H1 (cell line): ENCODE results near the gene KCNQ1. TPM values are rescaled to one million over a fixed set of nuclear protein-coding genes. Genes with fewer than 3 reads are reported as not detected.

ENCODE experiments used
- CTCF ChIA-PET: fragments of 300-600 bp; sonication (Branson Sonifier 250); formaldehyde crosslinking; loops from one replicate; lab custom pipeline; 2021; ENCODE audit not compliant: partially characterized antibody; lab: Charles Lee
- POLR2A ChIA-PET: fragments of 300-600 bp; sonication (Branson Sonifier 250); formaldehyde crosslinking; loops from one replicate; lab custom pipeline; 2021; ENCODE audit warnings: inconsistent platforms; ENCODE audit not compliant: partially characterized antibody; lab: Charles Lee
- DNase-seq, 2 experiments: peaks; one replicate each; pipeline versions ENCODE4 v3.0.0 to v3.0.0-alpha.2; 2010 to 2022; ENCODE audit warnings: low spot score in 2 of 2, low read depth in 1 of 2, mixed read lengths in 1 of 2
- FAIRE-seq: peaks from 2 replicates; lab custom pipeline; 2011; peaks lifted over from hg19 to GRCh38; lab: Jason Lieb, UNC
- H2AFZ ChIP-seq: 2 replicates; pipeline ENCODE4 v1.8.1; 2012; ENCODE audit warnings: low read length, inconsistent platforms
- H2AK5ac ChIP-seq: 2 replicates; pipeline ENCODE4 v1.6.1; 2013; ENCODE audit warnings: low read depth, low read length
- H2BK120ac ChIP-seq: replicated peaks from 2 replicates; pipeline ENCODE3; 2013; ENCODE audit warnings: low read depth, low read length, inconsistent platforms
- H2BK12ac ChIP-seq: 2 replicates; pipeline ENCODE4 v1.6.1; 2013; ENCODE audit warnings: low read depth, low read length
- H2BK15ac ChIP-seq: 2 replicates; pipeline ENCODE4 v1.6.1; 2013; ENCODE audit warnings: low read length
- H2BK20ac ChIP-seq: 2 replicates; pipeline ENCODE4 v1.6.1; 2013; ENCODE audit warnings: low read length
- H2BK5ac ChIP-seq: 2 replicates; pipeline ENCODE4 v1.6.1; 2013; ENCODE audit warnings: low read depth, low read length
- H3K14ac ChIP-seq: 2 replicates; pipeline ENCODE4 v1.6.1; 2013; ENCODE audit warnings: inconsistent platforms; ENCODE audit not compliant: insufficient read length
- H3K18ac ChIP-seq: 2 replicates; pipeline ENCODE4 v1.6.1; 2013; ENCODE audit warnings: low read length; ENCODE audit errors: extremely low read depth
- H3K23ac ChIP-seq: 2 replicates; pipeline ENCODE4 v1.6.1; 2013; ENCODE audit warnings: inconsistent platforms; ENCODE audit not compliant: insufficient read length
- H3K23me2 ChIP-seq: 2 replicates; pipeline ENCODE4 v1.6.1; 2013; ENCODE audit warnings: low read depth, low read length
- H3K27ac ChIP-seq: 2 replicates; pipeline ENCODE4 v1.6.1; 2011; ENCODE audit warnings: low read depth, low read length, inconsistent platforms
- H3K27me3 ChIP-seq, 4 experiments: replicated peaks in 1 of 4; 1 replicate in 1 of 4; 2 replicates in 3 of 4; pipeline versions ENCODE4 v1.6.1 to v1.8.1; 2011 to 2013; ENCODE audit warnings: low read length in 3 of 4, mild to moderate bottlenecking in 3 of 4, inconsistent platforms in 2 of 4, mixed read lengths in 2 of 4, moderate library complexity in 1 of 4; ENCODE audit not compliant: control insufficient read depth in 3 of 4, insufficient read depth in 3 of 4; ENCODE audit errors: extremely low read depth in 1 of 4
- H3K36me3 ChIP-seq, 4 experiments: 2 replicates each; pipeline versions ENCODE4 v1.6.1 to v1.8.1; 2011 to 2013; ENCODE audit warnings: mild to moderate bottlenecking in 4 of 4, low read length in 3 of 4, moderate library complexity in 2 of 4, control low read depth in 1 of 4, inconsistent platforms in 1 of 4; ENCODE audit not compliant: insufficient read depth in 4 of 4, control insufficient read depth in 2 of 4
- H3K4ac ChIP-seq: replicated peaks from 2 replicates; pipeline ENCODE3; 2013; ENCODE audit warnings: low read length, low read depth, mixed read lengths, inconsistent platforms; ENCODE audit not compliant: insufficient read length
- H3K4me1 ChIP-seq, 4 experiments: replicated peaks in 1 of 4; 1 replicate in 1 of 4; 2 replicates in 3 of 4; pipeline versions ENCODE4 v1.6.1 to v1.8.1; 2011 to 2013; ENCODE audit warnings: low read length in 3 of 4, inconsistent platforms in 2 of 4, mixed read lengths in 1 of 4; ENCODE audit not compliant: insufficient read depth in 4 of 4, control insufficient read depth in 3 of 4
- H3K4me2 ChIP-seq, 2 experiments: 2 replicates each; pipeline versions ENCODE4 v1.6.1 to v1.8.1; 2011 to 2013; ENCODE audit warnings: low read depth in 2 of 2, low read length in 2 of 2, control low read depth in 1 of 2, inconsistent platforms in 1 of 2, mild to moderate bottlenecking in 1 of 2; ENCODE audit not compliant: insufficient read depth in 1 of 2
- H3K4me3 ChIP-seq, 4 experiments: fragments of 200-600, 300-600 bp in 1 of 4; sonication (generic), shearing (Covaris generic), sonication (Bioruptor Twin) in 1 of 4; 2 replicates each; pipeline versions ENCODE4 v1.5.1 to v1.8.1; 2011 to 2016; ENCODE audit warnings: low read length in 4 of 4, low read depth in 3 of 4, control low read depth in 2 of 4, inconsistent platforms in 2 of 4, mild to moderate bottlenecking in 2 of 4, mixed read lengths in 1 of 4, moderate library complexity in 1 of 4; ENCODE audit not compliant: insufficient read depth in 2 of 4; ENCODE audit errors: extremely low read depth in 1 of 4
- H3K56ac ChIP-seq: replicated peaks from 2 replicates; pipeline ENCODE3; 2013; ENCODE audit warnings: low read depth, mild to moderate bottlenecking, mixed read lengths, low read length, inconsistent platforms; ENCODE audit not compliant: insufficient read length
- H3K79me1 ChIP-seq: 2 replicates; pipeline ENCODE4 v1.6.1; 2013; ENCODE audit warnings: low read depth, low read length, control low read depth
- H3K79me2 ChIP-seq, 2 experiments: 2 replicates each; pipeline versions ENCODE4 v1.6.1 to v1.8.1; 2012 to 2013; ENCODE audit warnings: low read length in 2 of 2, mild to moderate bottlenecking in 2 of 2, inconsistent platforms in 1 of 2; ENCODE audit not compliant: insufficient read depth in 2 of 2, control insufficient read depth in 1 of 2
- H3K9ac ChIP-seq, 4 experiments: replicated peaks in 1 of 4; 1 replicate in 1 of 4; 2 replicates in 3 of 4; pipeline versions ENCODE4 v1.6.1 to v1.8.1; 2011 to 2013; ENCODE audit warnings: low read depth in 3 of 4, low read length in 3 of 4, control low read depth in 2 of 4, mild to moderate bottlenecking in 2 of 4, moderate library complexity in 2 of 4, inconsistent platforms in 1 of 4; ENCODE audit errors: extremely low read depth in 1 of 4
- H3K9me3 ChIP-seq, 2 experiments: 2 replicates each; pipeline versions ENCODE4 v1.6.1 to v1.8.1; 2012 to 2013; ENCODE audit warnings: mild to moderate bottlenecking in 2 of 2, moderate library complexity in 2 of 2, control low read depth in 1 of 2, inconsistent platforms in 1 of 2, low read depth in 1 of 2, low read length in 1 of 2, mixed read lengths in 1 of 2; ENCODE audit not compliant: insufficient read depth in 2 of 2
- H4K20me1 ChIP-seq, 2 experiments: replicated peaks in 1 of 2; 2 replicates each; pipeline versions ENCODE3 to v1.8.1; 2011 to 2013; ENCODE audit warnings: inconsistent platforms in 2 of 2, low read length in 2 of 2, mild to moderate bottlenecking in 1 of 2; ENCODE audit not compliant: insufficient read depth in 2 of 2, control insufficient read depth in 1 of 2
- H4K5ac ChIP-seq: 2 replicates; pipeline ENCODE4 v1.6.1; 2013; ENCODE audit warnings: low read length, low read depth, mixed read lengths, inconsistent platforms; ENCODE audit not compliant: insufficient read length
- H4K8ac ChIP-seq: 2 replicates; pipeline ENCODE4 v1.8.0; 2013; ENCODE audit warnings: mild to moderate bottlenecking, moderate library complexity, low read length, inconsistent platforms; ENCODE audit not compliant: insufficient read depth; ENCODE audit errors: extremely low read depth
- H4K91ac ChIP-seq: replicated peaks from 2 replicates; pipeline ENCODE3; 2013; ENCODE audit warnings: low read length, mixed read lengths, inconsistent platforms; ENCODE audit not compliant: insufficient read length
- CHD1 ChIP-seq: IDR thresholded peaks from 2 replicates; pipeline ENCODE4 v1.6.1; 2012; ENCODE audit warnings: low read depth, low read length, improper control_type of control experiment
- HDAC2 ChIP-seq, 2 experiments: fragments of 300-600 bp in 1 of 2; sonication (generic) in 1 of 2; IDR thresholded peaks; 2 replicates each; pipeline ENCODE4 v1.6.1; 2011 to 2012; ENCODE audit warnings: low read depth in 2 of 2, low read length in 2 of 2, mild to moderate bottlenecking in 2 of 2, moderate library complexity in 2 of 2, borderline replicate concordance in 1 of 2, inconsistent platforms in 1 of 2
- NRF1 ChIP-seq: IDR thresholded peaks from 2 replicates; pipeline ENCODE4 v1.6.1; 2011; ENCODE audit warnings: mild to moderate bottlenecking, low read depth, low read length, improper control_type of control experiment
- POLR2AphosphoS5 ChIP-seq: IDR thresholded peaks from 2 replicates; pipeline ENCODE4 v1.6.1; 2011; ENCODE audit warnings: low read depth, low read length
- RAD21 ChIP-seq, 2 experiments: IDR thresholded peaks in 1 of 2; conservative IDR thresholded peaks in 1 of 2; 2 replicates each; pipeline ENCODE4 v1.6.1; 2011; ENCODE audit warnings: low read depth in 2 of 2, low read length in 2 of 2, improper control_type of control experiment in 1 of 2, inconsistent platforms in 1 of 2, mild to moderate bottlenecking in 1 of 2, moderate library complexity in 1 of 2
- RXRA ChIP-seq: IDR thresholded peaks from 2 replicates; pipeline ENCODE4 v1.6.1; 2011; ENCODE audit warnings: low read depth, mild to moderate bottlenecking, low read length, moderate library complexity; ENCODE audit not compliant: insufficient read depth
- SIN3A ChIP-seq, 2 experiments: IDR thresholded peaks in 1 of 2; conservative IDR thresholded peaks in 1 of 2; 2 replicates each; pipeline ENCODE4 v1.6.1; 2011 to 2012; ENCODE audit warnings: low read length in 2 of 2, improper control_type of control experiment in 1 of 2, low read depth in 1 of 2, mild to moderate bottlenecking in 1 of 2
- SUZ12 ChIP-seq: fragments of 200-600 bp; sonication (generic); IDR thresholded peaks from 2 replicates; pipeline ENCODE4 v1.6.1; 2012; ENCODE audit warnings: mild to moderate bottlenecking, inconsistent platforms, low read length, moderate library complexity, mixed read lengths
- ZNF274 ChIP-seq: IDR thresholded peaks from 2 replicates; pipeline ENCODE4 v1.7.0; 2012; ENCODE audit warnings: low read length, borderline replicate concordance; ENCODE audit errors: extremely low read depth
- WGBS, 2 experiments: shearing (Covaris generic) in 1 of 2; methylation state at CpG; one replicate each; pipeline versions ENCODE4 v1.1.6 to v1.1.7; 2013 to 2015; ENCODE audit warnings: low lambda C conversion rate in 2 of 2, mixed read lengths in 2 of 2, inconsistent platforms in 1 of 2, low coverage in 1 of 2, missing lambda C conversion rate in 1 of 2; ENCODE audit not compliant: insufficient replicate concordance in 2 of 2, insufficient coverage in 1 of 2, insufficient read length in 1 of 2; ENCODE audit errors: extremely low coverage in 1 of 2, missing lambda C conversion rate in 1 of 2; 5-methylcytosine and 5-hydroxymethylcytosine counted together
- polyA plus RNA-seq, 7 experiments: library from polyadenylated mRNA; depleted of rRNA in 3 of 7; stranded (reverse) in 5 of 7; unstranded in 2 of 7; fragments of >200 nt in 5 of 7; fragments of 200-250 nt in 2 of 7; gene quantifications; 1 replicate in 5 of 7; 2 replicates in 1 of 7; 4 replicates in 1 of 7; pipeline versions ENCODE4 v1.2.1 to v1.2.3, GENCODE V29; 2011 to 2013; ENCODE audit warnings: missing spikeins in 2 of 7, mixed read lengths in 2 of 7
- total RNA-seq: library from RNA; stranded (reverse); fragmentation: NEBNext Ultra II Directional; extraction: Animal tissue kit (Norgen Biotek cat#: 25700); gene quantifications from 2 replicates; pipeline ENCODE4 v1.2.1, GENCODE V29; 2021

KCNQ1 gene
- total and polyA plus RNA-seq, 2 of the 8 experiments (the other 6 are each of a cell fraction or from before 2014, with no cell fraction given): 1.9 to 2.0 TPM

- no peak for FAIRE-seq
- Histone ChIP-seq H3K36me3 (no peaks in the 10 kb centered on the region), H3K4ac (no peak overlapping the region), H2AK5ac (no peak overlapping the region), H4K5ac (no peak overlapping the region), H3K9ac (no peak overlapping the region), H3K9me3 (no peaks in the 10 kb centered on the region), H3K14ac (no peak overlapping the region), H4K91ac (no peak overlapping the region), H3K56ac (no peak overlapping the region), H3K27ac (no peak overlapping the region), H3K4me1 (peaks cover 0 to 4% (median 2%) of the 10 kb centered on the region in 4 experiments; a peak in 2 of 7 replicates), H2AFZ (no peak overlapping the region), H4K20me1 (no peaks in the 10 kb centered on the region), H4K8ac (no peak overlapping the region), H3K79me2 (no peaks in the 10 kb centered on the region), H2BK12ac (no peak overlapping the region), H3K4me2 (no peak overlapping the region), H3K4me3 (no peak overlapping the region), H3K18ac (no peak overlapping the region), H2BK120ac (no peak overlapping the region), H3K23ac (no peak overlapping the region), H3K23me2 (no peaks in the 10 kb centered on the region), H2BK20ac (no peak overlapping the region), H2BK15ac (no peak overlapping the region), H2BK5ac (no peak overlapping the region), H3K79me1 (no peaks in the 10 kb centered on the region), H3K27me3 (peaks cover 8 to 53% (median 34%) of the 10 kb centered on the region in 4 experiments)
- POLR2A ChIA-PET: no interaction called here
- CTCF ChIA-PET: interaction anchor here (1.0 to 1.2 kb wide), 2 partner anchors 161 to 888 kb away, joined by 3 read pairs; no protein-coding TSS in a partner anchor
- 89% methylated on average over 12 of the region's 13 CpGs; no CpG with 5 or more reads in 1 of the 2 experiments for WGBS, 2 experiments
- peak in 1 of 2 experiments; percentile 14 for DNase-seq
- TF ChIP-seq SUZ12: no peak
- no peak for TF ChIP-seq SIN3A (conservative IDR thresholded peaks at IDR 0.05 in 1 of 2, IDR thresholded peaks at IDR 0.05 in 1 of 2; ENCODE audit: low read depth in 1 of 2, low read length in 2 of 2)
- TF ChIP-seq RXRA: no peak
- TF ChIP-seq HDAC2 (IDR thresholded peaks at IDR 0.05; ENCODE audit: borderline replicate concordance in 1 of 2, low read depth in 2 of 2, low read length in 2 of 2): no peak
- TF ChIP-seq POLR2AphosphoS5: no peak
- TF ChIP-seq NRF1: no peak
- TF ChIP-seq ZNF274: no peak
- TF ChIP-seq RAD21 (IDR thresholded peaks at IDR 0.05 in 1 of 2, conservative IDR thresholded peaks at IDR 0.05 in 1 of 2; ENCODE audit: low read depth in 2 of 2, low read length in 2 of 2): no peak
- TF ChIP-seq CHD1: no peak
Observed at GRCh38 chr11:2770096-2770751, 325.4 kb downstream of the KCNQ1 start.
